HG03460 (cell line): Measurements from ENCODE around the gene PPP1R27.

Experiments used
- ATAC-seq: cut with Tn5 transposase; IDR thresholded peaks from one replicate; pipeline ENCODE4 v1.9.1; 2021; ENCODE audit not compliant: unreplicated experiment

The PPP1R27 gene

GRCh38 chr17:81822996-81823819 lies 11.6 kb downstream of the PPP1R27 start:
- no peak for ATAC-seq

- no peak for ATAC-seq
Measured at GRCh38 chr17:81822312-81822637, 12.6 kb downstream of the PPP1R27 start.

- ATAC-seq: no peak
Measured at GRCh38 chr17:81821603-81822311, 13.1 kb downstream of the PPP1R27 start.

GRCh38 chr17:81821147-81821546 lies 13.7 kb downstream of the PPP1R27 start:
- ATAC-seq: no peak

- ATAC-seq: no peak
Measured at GRCh38 chr17:81819708-81820107, 15.1 kb downstream of the PPP1R27 start.

GRCh38 chr17:81817758-81818147 lies 17.1 kb downstream of the PPP1R27 start:
- no peak for ATAC-seq

- ATAC-seq: no peak
Measured at GRCh38 chr17:81815646-81815986, 19.2 kb downstream of the PPP1R27 start.

- no peak for ATAC-seq
Measured at GRCh38 chr17:81814748-81815645, 19.9 kb downstream of the PPP1R27 start.

GRCh38 chr17:81813861-81814683 lies 20.8 kb downstream of the PPP1R27 start:
- no peak for ATAC-seq

- no peak for ATAC-seq
Measured at GRCh38 chr17:81813371-81813684, 21.5 kb downstream of the PPP1R27 start.

- no peak for ATAC-seq
Measured at GRCh38 chr17:81812571-81813370, 22.1 kb downstream of the PPP1R27 start.

- no peak for ATAC-seq
Measured at GRCh38 chr17:81811705-81812570, 22.9 kb downstream of the PPP1R27 start.

GRCh38 chr17:81810892-81811704 lies 23.8 kb downstream of the PPP1R27 start:
- ATAC-seq: no peak

GRCh38 chr17:81810476-81810875 lies 24.4 kb downstream of the PPP1R27 start:
- no peak for ATAC-seq

- ATAC-seq: no peak
Measured at GRCh38 chr17:81809556-81809998, 25.3 kb downstream of the PPP1R27 start.

GRCh38 chr17:81808778-81809555 lies 25.9 kb downstream of the PPP1R27 start:
- ATAC-seq: no peak

GRCh38 chr17:81807839-81808238 lies 27.0 kb downstream of the PPP1R27 start:
- no peak for ATAC-seq
